Naive thymus-derived CD4-positive, alpha-beta T cell (primary cell): ENCODE results near the gene SPAAR. TPM values are rescaled to one million over a fixed set of nuclear protein-coding genes. Genes with fewer than 3 reads are reported as not detected.
A peak's percentile ranks its signal among the peaks of the same experiment; 100 is the strongest.
"Not testable (repeated sequence)": the region's sequence is repeated elsewhere in the genome, so short reads cannot be mapped to it uniquely, and the experiment has no call there.

ENCODE experiments used
- ATAC-seq: fragments of 150-1000 bp; cut with Tn5 transposase; 2 replicates; pipeline ENCODE4 v1.10.0; 2021; ENCODE audit warnings: mild to moderate bottlenecking, moderate library complexity
- CTCF ChIA-PET: fragments of 350-600 bp; sonication (Branson Sonifier 250); formaldehyde crosslinking; loops from one replicate; lab custom pipeline; 2021; ENCODE audit warnings: antibody characterized with exemption; lab: Charles Lee
- POLR2A ChIA-PET: fragments of 350-600 bp; sonication (Branson Sonifier 250); formaldehyde crosslinking; loops from one replicate; lab custom pipeline; 2021; ENCODE audit warnings: antibody characterized with exemption, inconsistent platforms; lab: Charles Lee
- DNase-seq, 9 donors: peaks; one replicate each; pipeline versions ENCODE4 v3.0.0 to v3.0.0-alpha.2; 2020 to 2022; ENCODE audit warnings: mixed read lengths in 1 of 9
- H3K27ac ChIP-seq: one replicate; pipeline ENCODE4 v1.7.0; 2013; ENCODE audit warnings: mild to moderate bottlenecking, low read depth, low read length, moderate library complexity
- H3K27me3 ChIP-seq, 2 donors: one replicate each; pipeline ENCODE4 v1.7.0; 2013; ENCODE audit warnings: low read length in 2 of 2, mild to moderate bottlenecking in 2 of 2, moderate library complexity in 2 of 2; ENCODE audit not compliant: control insufficient read depth in 2 of 2, insufficient read depth in 2 of 2
- H3K36me3 ChIP-seq, 3 experiments: 1 replicate in 2 of 3; 2 replicates in 1 of 3; pipeline ENCODE4 v1.7.0; 2013; ENCODE audit warnings: low read length in 3 of 3, mild to moderate bottlenecking in 3 of 3, moderate library complexity in 1 of 3; ENCODE audit not compliant: insufficient read depth in 3 of 3, control insufficient read depth in 2 of 3
- H3K4me1 ChIP-seq, 2 donors: one replicate each; pipeline ENCODE4 v1.7.0; 2013; ENCODE audit warnings: low read length in 2 of 2, mild to moderate bottlenecking in 2 of 2, moderate library complexity in 1 of 2; ENCODE audit not compliant: control insufficient read depth in 2 of 2, insufficient read depth in 2 of 2
- H3K4me3 ChIP-seq: 2 replicates; pipeline ENCODE4 v1.7.0; 2013; ENCODE audit warnings: mild to moderate bottlenecking, low read length
- H3K9me3 ChIP-seq, 3 experiments: 1 replicate in 2 of 3; 2 replicates in 1 of 3; pipeline ENCODE4 v1.7.0; 2013; ENCODE audit warnings: low read length in 3 of 3; ENCODE audit not compliant: control insufficient read depth in 2 of 3
- H3K27ac Mint-ChIP-seq, 9 donors: one replicate each; pipeline ENCODE4 v1.8.0; 2020 to 2022; ENCODE audit warnings: mixed read lengths in 9 of 9, mild to moderate bottlenecking in 8 of 9, moderate library complexity in 5 of 9, inconsistent platforms in 2 of 9
- H3K27me3 Mint-ChIP-seq, 5 donors: one replicate each; pipeline ENCODE4 v1.8.0; 2021 to 2022; ENCODE audit warnings: mixed read lengths in 5 of 5, mild to moderate bottlenecking in 1 of 5
- H3K36me3 Mint-ChIP-seq, 5 donors: one replicate each; pipeline ENCODE4 v1.8.0; 2020 to 2022; ENCODE audit warnings: mixed read lengths in 5 of 5, mild to moderate bottlenecking in 3 of 5, inconsistent platforms in 1 of 5
- H3K4me1 Mint-ChIP-seq, 7 donors: one replicate each; pipeline ENCODE4 v1.8.0; 2020 to 2022; ENCODE audit warnings: mixed read lengths in 7 of 7, mild to moderate bottlenecking in 3 of 7, inconsistent platforms in 1 of 7
- H3K4me3 Mint-ChIP-seq, 10 donors: one replicate each; pipeline ENCODE4 v1.8.0; 2020 to 2022; ENCODE audit warnings: mild to moderate bottlenecking in 10 of 10, mixed read lengths in 10 of 10, moderate library complexity in 6 of 10, inconsistent platforms in 2 of 10
- H3K9me3 Mint-ChIP-seq, 11 donors: one replicate each; pipeline ENCODE4 v1.8.0; 2020 to 2022; ENCODE audit warnings: mixed read lengths in 11 of 11, mild to moderate bottlenecking in 4 of 11, inconsistent platforms in 1 of 11, moderate library complexity in 1 of 11
- intact Hi-C, 2 donors: fragments of 100-400 bp; cut with micrococcal nuclease; formaldehyde crosslinking; loops; one replicate each; pipeline ENCODE4 v1.15.1; 2023
- polyA plus RNA-seq, 2 donors: library from polyadenylated mRNA; unstranded; fragments of 300-500 nt; fragmentation: Illumina TruSeq; gene quantifications; one replicate each; pipeline ENCODE4 v1.2.3, GENCODE V29; 2021
- total RNA-seq, 6 experiments: library from RNA in 5 of 6; stranded (reverse) in 5 of 6; gene quantifications; 1 replicate in 5 of 6; 2 replicates in 1 of 6; pipeline ENCODE4 v1.2.3 and lab custom pipeline; 2021 to 2026

SPAAR gene
- total and polyA plus RNA-seq, 7 experiments from 2014 or later: not detected

DNA sequence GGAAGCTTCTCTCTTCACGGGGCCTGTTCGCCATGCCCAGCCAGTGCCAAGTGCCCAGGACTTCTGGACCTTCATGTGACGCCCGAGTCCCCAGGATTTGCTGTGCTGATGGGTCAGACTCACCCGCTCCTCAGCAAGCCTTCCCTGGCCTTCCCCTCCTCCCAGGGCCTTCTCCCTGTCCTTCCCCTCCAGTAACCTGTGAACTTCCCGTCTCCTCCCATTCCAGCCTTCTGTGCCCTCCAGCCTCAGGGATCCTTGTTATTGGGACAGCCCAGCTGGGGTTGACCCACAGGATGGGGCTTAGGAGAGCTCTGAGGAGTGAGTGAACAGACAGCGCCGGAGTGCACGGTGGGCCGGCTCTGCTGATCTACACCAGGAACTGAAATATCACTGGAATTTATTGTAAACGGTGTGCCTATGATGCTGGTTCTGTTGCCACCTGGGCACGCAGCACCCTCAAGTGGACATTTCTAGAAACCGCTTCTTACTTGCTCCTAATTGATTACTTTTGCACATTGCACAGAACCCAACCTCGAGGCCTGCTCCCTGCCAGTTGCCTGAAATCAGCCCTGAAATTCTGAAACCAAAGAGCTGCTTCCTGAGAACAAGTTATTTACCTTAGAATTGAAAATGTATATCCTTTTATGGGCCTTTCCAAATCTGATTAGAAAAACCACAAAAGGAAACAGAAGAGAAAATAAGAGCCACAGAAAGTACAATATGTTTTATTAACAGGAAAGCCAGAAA lies 1.5 kb downstream of the SPAAR start:
- peak in 7 of 9 donors; percentile 38 to 72 (median 54) for DNase-seq
- H3K4me1 ChIP-seq: peaks cover 35 to 63% of the 10 kb centered on the region in 2 donors
- ATAC-seq: peak; percentile 69
- H3K27ac ChIP-seq: peak overlapping the region; percentile 66
- peak overlapping the region; percentile 25 for H3K4me3 ChIP-seq
- H3K9me3 ChIP-seq: no peaks in the 10 kb centered on the region
- H3K27me3 Mint-ChIP-seq: no peaks in the 10 kb centered on the region
- no peaks in the 10 kb centered on the region for H3K36me3 ChIP-seq
- no peaks in the 10 kb centered on the region for H3K27me3 ChIP-seq
- H3K27ac Mint-ChIP-seq: peak overlapping the region in 8 of 9 donors; percentile 91 to 98 (median 96)
- no peaks in the 10 kb centered on the region for H3K36me3 Mint-ChIP-seq
- ChIA-PET POLR2A (interaction anchor here (0.7 to 2.9 kb wide), 4 partner anchors 10 to 140 kb away, joined by 3 to 11 read pairs (median 3); no protein-coding TSS in a partner anchor), CTCF (interaction anchor here (0.6 to 4.9 kb wide), 7 partner anchors 7 to 178 kb away, joined by 3 to 26 read pairs (median 4); partner anchors contain the start of gene CREB3)
- no peaks in the 10 kb centered on the region for H3K9me3 Mint-ChIP-seq
- intact Hi-C loops: loop anchor here in 1 of 2 donors (1.0 to 2.0 kb wide), 2 partner anchors 7 to 30 kb away; no protein-coding TSS in a partner anchor
- peak overlapping the region; percentile 59 to 86 (median 76) for H3K4me3 Mint-ChIP-seq
- peaks cover 6 to 66% (median 56%) of the 10 kb centered on the region in 7 donors for H3K4me1 Mint-ChIP-seq

DNA sequence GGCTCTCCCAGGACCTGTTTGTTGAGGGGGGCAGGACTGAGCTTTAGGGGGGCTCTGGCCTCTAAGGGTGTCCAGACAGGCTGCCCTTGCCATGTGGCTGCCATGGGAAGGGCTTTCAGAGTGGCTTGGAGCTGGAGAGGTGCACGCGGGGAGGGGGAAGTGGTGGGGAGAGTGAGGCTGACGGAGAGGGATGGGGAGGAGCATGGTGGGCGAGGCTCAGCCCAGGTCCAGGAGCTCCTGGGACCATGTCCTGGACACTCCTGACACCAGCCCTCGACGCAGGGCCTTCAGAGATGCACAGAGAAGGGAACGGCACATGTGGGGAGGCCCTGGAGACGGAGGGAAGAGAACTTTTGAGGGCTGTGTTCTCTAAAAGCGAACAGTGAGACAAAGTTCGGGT lies 2.4 kb downstream of the SPAAR start:
- Mint-ChIP-seq H3K27ac (peak overlapping the region in 7 of 9 donors; percentile 52 to 98 (median 95)), H3K36me3 (no peaks in the 10 kb centered on the region), H3K4me1 (peaks cover 10 to 65% (median 52%) of the 10 kb centered on the region in 7 donors), H3K9me3 (no peaks in the 10 kb centered on the region), H3K27me3 (no peaks in the 10 kb centered on the region), H3K4me3 (peak overlapping the region in 8 of 10 donors; percentile 32 to 86 (median 55))
- intact Hi-C loops: loop anchor here in 1 of 2 donors (1.0 to 2.0 kb wide), 2 partner anchors 8 to 29 kb away; no protein-coding TSS in a partner anchor
- H3K4me3 ChIP-seq: no peak overlapping the region
- no peaks in the 10 kb centered on the region for H3K27me3 ChIP-seq
- DNase-seq (no peak), ATAC-seq (no peak)
- no peaks in the 10 kb centered on the region for H3K36me3 ChIP-seq
- no peaks in the 10 kb centered on the region for H3K9me3 ChIP-seq
- ChIA-PET POLR2A (interaction anchor here (0.7 to 2.9 kb wide), 3 partner anchors 29 to 141 kb away, joined by 3 to 11 read pairs (median 3); no protein-coding TSS in a partner anchor), CTCF (interaction anchor here (0.6 to 4.9 kb wide), 8 partner anchors 8 to 159 kb away, joined by 3 to 26 read pairs (median 4); no protein-coding TSS in a partner anchor)
- H3K4me1 ChIP-seq: peaks cover 35 to 61% of the 10 kb centered on the region in 2 donors
- peak overlapping the region; percentile 24 for H3K27ac ChIP-seq

DNA sequence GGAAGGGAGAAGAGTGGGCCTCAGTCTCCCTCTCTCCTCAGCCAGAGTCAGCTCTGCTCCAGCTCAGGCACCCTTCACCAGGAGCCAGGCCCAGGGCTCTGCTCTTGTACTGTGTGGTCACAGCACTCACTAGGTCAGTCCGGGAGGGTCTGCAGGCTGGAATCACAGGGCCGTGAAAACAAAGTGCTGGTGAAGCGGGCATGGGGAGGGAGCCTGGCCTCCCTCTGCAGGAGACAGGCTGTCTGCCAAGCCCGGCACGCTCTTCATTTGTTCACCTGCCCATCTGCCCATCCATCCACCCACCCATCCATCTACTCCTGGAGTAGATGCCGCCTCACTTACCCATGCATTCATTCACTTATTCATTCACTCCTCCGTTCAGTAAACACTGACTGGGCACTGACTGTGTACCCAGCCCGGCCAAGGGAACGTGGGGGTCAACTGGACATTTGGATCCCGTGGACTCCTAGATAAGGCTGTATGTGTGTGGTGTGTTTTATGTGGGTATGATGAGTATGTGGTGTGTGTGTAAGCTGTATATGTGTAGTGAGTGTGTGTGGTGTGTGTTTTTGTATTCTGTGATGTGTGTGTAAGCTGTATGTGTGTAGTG lies 3.6 kb downstream of the SPAAR start:
- Histone ChIP-seq H3K27ac (no peak overlapping the region), H3K9me3 (no peaks in the 10 kb centered on the region), H3K4me1 (peaks cover 34 to 49% of the 10 kb centered on the region in 2 donors), H3K36me3 (no peaks in the 10 kb centered on the region), H3K4me3 (no peak overlapping the region), H3K27me3 (no peaks in the 10 kb centered on the region)
- H3K9me3 Mint-ChIP-seq: no peaks in the 10 kb centered on the region
- peaks cover 16 to 54% (median 43%) of the 10 kb centered on the region in 7 donors for H3K4me1 Mint-ChIP-seq
- no peaks in the 10 kb centered on the region for H3K36me3 Mint-ChIP-seq
- H3K27me3 Mint-ChIP-seq: no peaks in the 10 kb centered on the region
- H3K4me3 Mint-ChIP-seq: no peak overlapping the region
- peak overlapping the region in 3 of 9 donors; percentile 41 to 63 (median 51) for H3K27ac Mint-ChIP-seq
- ATAC-seq (no peak), DNase-seq (no peak)
- ChIA-PET POLR2A (interaction anchor here (0.6 to 2.9 kb wide), 2 partner anchors 28 to 238 kb away, joined by 4 to 11 read pairs; no protein-coding TSS in a partner anchor), CTCF (interaction anchor here (0.7 to 2.5 kb wide), 9 partner anchors 10 to 69 kb away, joined by 3 to 14 read pairs (median 3); no protein-coding TSS in a partner anchor)
- intact Hi-C loops: no loop called here

DNA sequence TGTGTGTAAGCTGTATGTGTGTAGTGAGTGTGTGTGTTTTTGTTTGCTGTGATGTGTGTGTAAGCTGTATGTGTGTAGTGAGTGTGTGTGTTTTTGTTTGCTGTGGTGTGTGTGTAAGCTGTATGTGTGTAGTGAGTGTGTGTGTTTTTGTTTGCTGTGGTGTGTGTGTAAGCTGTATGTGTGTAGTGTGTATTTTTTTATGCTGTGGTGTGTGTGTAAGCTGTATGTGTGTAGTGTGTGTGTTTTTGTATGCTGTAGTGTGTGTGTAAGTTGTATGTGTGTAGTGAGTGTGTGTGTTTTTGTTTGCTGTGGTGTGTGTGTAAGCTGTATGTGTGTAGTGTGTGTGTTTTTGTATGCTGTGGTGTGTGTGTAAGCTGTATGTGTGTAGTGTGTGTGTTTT lies 4.1 kb downstream of the SPAAR start:
- H3K4me3 Mint-ChIP-seq, H3K27ac Mint-ChIP-seq, H3K4me3 ChIP-seq, intact Hi-C loops, ATAC-seq, H3K27me3 ChIP-seq, H3K36me3 ChIP-seq, DNase-seq, H3K27me3 Mint-ChIP-seq, H3K9me3 ChIP-seq, H3K27ac ChIP-seq, H3K36me3 Mint-ChIP-seq, H3K9me3 Mint-ChIP-seq: not testable (repeated sequence)
- ChIA-PET CTCF (interaction anchor here (0.7 to 2.5 kb wide), 7 partner anchors 10 to 68 kb away, joined by 3 to 14 read pairs (median 3); no protein-coding TSS in a partner anchor), POLR2A (interaction anchor here (2.9 kb wide), 1 partner anchor 27 kb away, joined by 11 read pairs; no protein-coding TSS in a partner anchor)
- peaks cover 31 to 43% of the 10 kb centered on the region in 2 donors for H3K4me1 ChIP-seq
- peaks cover 18 to 49% (median 40%) of the 10 kb centered on the region in 7 donors for H3K4me1 Mint-ChIP-seq

DNA sequence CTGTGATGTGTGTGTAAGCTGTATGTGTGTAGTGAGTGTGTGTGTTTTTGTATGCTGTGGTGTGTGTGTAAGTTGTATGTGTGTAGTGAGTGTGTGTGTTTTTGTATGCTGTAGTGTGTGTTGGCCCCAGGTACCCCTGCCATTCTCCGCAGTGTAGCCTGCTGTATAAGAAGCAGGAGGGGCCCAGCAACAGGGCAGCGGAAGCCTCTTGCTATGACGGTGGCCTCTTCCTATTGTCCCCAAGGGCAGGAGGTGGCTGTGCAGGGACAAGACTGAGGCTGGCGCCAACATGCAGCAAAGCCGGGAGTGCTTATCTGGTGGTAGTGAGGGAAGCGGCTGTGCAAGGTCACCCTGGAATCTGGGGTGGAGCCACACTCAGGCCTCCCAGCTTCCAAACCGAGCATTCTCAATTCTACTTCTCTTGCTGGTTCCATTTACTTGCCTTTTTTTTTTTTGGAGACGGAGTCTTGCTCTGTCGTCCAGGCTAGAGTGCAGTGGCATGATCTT lies 5.1 kb downstream of the SPAAR start:
- no peak overlapping the region for H3K27ac ChIP-seq
- CTCF ChIA-PET: interaction anchor here (0.7 to 1.5 kb wide), 3 partner anchors 11 to 40 kb away, joined by 3 to 4 read pairs (median 3); no protein-coding TSS in a partner anchor
- intact Hi-C loops: no loop called here

More for the DNA sequence above, 5.1 kb downstream of the SPAAR start:
- Histone ChIP-seq H3K4me1 (peaks cover 25 to 34% of the 10 kb centered on the region in 2 donors), H3K27me3 (no peaks in the 10 kb centered on the region), H3K9me3 (no peaks in the 10 kb centered on the region), H3K36me3 (no peaks in the 10 kb centered on the region), H3K4me3 (no peak overlapping the region)
- POLR2A ChIA-PET: interaction anchor here (0.6 kb wide), 2 partner anchors 136 to 150 kb away, joined by 3 to 4 read pairs; no protein-coding TSS in a partner anchor
- no peaks in the 10 kb centered on the region for H3K27me3 Mint-ChIP-seq
- peak in 1 of 9 donors; percentile 17 for DNase-seq
- no peaks in the 10 kb centered on the region for H3K9me3 Mint-ChIP-seq
- H3K4me1 Mint-ChIP-seq: peaks cover 18 to 46% (median 30%) of the 10 kb centered on the region in 7 donors
- peak; percentile 52 for ATAC-seq
- H3K36me3 Mint-ChIP-seq: no peaks in the 10 kb centered on the region
- no peak overlapping the region for H3K27ac Mint-ChIP-seq
- H3K4me3 Mint-ChIP-seq: no peak overlapping the region
